ENCODE data around the gene PSMD8. TPM values are rescaled to one million over a fixed set of nuclear protein-coding genes. Genes with fewer than 3 reads are reported as not detected.
"Not testable (repeated sequence)": the region's sequence is repeated elsewhere in the genome, so short reads cannot be mapped to it uniquely, and the experiment has no call there.

PSMD8 gene
- total RNA-seq, 2 donors from 2014 or later, result 121 to 139 TPM

GRCh38 chr19:38401148-38401547 is 26.8 kb downstream of the PSMD8 start:
- no peak for DNase-seq (ENCODE audit: low spot score)
- intact Hi-C loops (cut with DNase I), result loop anchor here (10.0 kb wide), 2 partner anchors 114 to 234 kb away; no protein-coding TSS in a partner anchor

- intact Hi-C loops (cut with DNase I), result loop anchor here (10.0 kb wide), 2 partner anchors 112 to 232 kb away; no protein-coding TSS in a partner anchor
- DNase-seq (ENCODE audit: low spot score), result no peak
Measured at GRCh38 chr19:38402623-38402966, 28.2 kb downstream of the PSMD8 start.

- intact Hi-C loops (cut with DNase I), result loop anchor here (10.0 kb wide), 2 partner anchors 112 to 232 kb away; no protein-coding TSS in a partner anchor
- DNase-seq (ENCODE audit: low spot score), result peak; percentile 98
Measured at GRCh38 chr19:38402967-38403674, 28.8 kb downstream of the PSMD8 start, which contains the start of gene FAM98C. Gene FAM98C, plus strand, starts transcription at chr19:38403093. Its CDS starts 61 bp downstream, at chr19:38403154.

GRCh38 chr19:38404858-38405257 is 30.5 kb downstream of the PSMD8 start:
- no peak for DNase-seq (ENCODE audit: low spot score)
- intact Hi-C loops (cut with DNase I), result loop anchor here (10.0 kb wide), 2 partner anchors 110 to 230 kb away; no protein-coding TSS in a partner anchor

GRCh38 chr19:38405276-38405675 is 30.9 kb downstream of the PSMD8 start:
- intact Hi-C loops (cut with DNase I), result loop anchor here (10.0 kb wide), 2 partner anchors 110 to 230 kb away; no protein-coding TSS in a partner anchor

GRCh38 chr19:38409631-38410133 is 35.3 kb downstream of the PSMD8 start:
- intact Hi-C loops (cut with DNase I), result loop anchor here (10.0 kb wide), 2 partner anchors 105 to 225 kb away; no protein-coding TSS in a partner anchor
- no peak for DNase-seq (ENCODE audit: low spot score)

More at GRCh38 chr19:38405276-38405675, 30.9 kb downstream of the PSMD8 start:
- no peak for DNase-seq (ENCODE audit: low spot score)

- intact Hi-C loops (cut with DNase I); DNase-seq (ENCODE audit: low spot score): not testable (repeated sequence)
Measured at GRCh38 chr19:38410407-38410806, 36.0 kb downstream of the PSMD8 start.

GRCh38 chr19:38411041-38411712 is 36.8 kb downstream of the PSMD8 start:
- no peak for DNase-seq (ENCODE audit: low spot score)
- intact Hi-C loops (cut with DNase I), result no loop called here

- DNase-seq (ENCODE audit: low spot score); intact Hi-C loops (cut with DNase I): not testable (repeated sequence)
Measured at GRCh38 chr19:38411898-38412297, 37.5 kb downstream of the PSMD8 start.

- intact Hi-C loops (cut with DNase I), result no loop called here
Measured at GRCh38 chr19:38412491-38412890, 38.1 kb downstream of the PSMD8 start.

GRCh38 chr19:38412961-38413360 is 38.6 kb downstream of the PSMD8 start:
- DNase-seq (ENCODE audit: low spot score), result no peak
- intact Hi-C loops (cut with DNase I), result no loop called here

More at GRCh38 chr19:38412491-38412890, 38.1 kb downstream of the PSMD8 start:
- no peak for DNase-seq (ENCODE audit: low spot score)

- intact Hi-C loops (cut with DNase I), result no loop called here
- DNase-seq (ENCODE audit: low spot score), result no peak
Measured at GRCh38 chr19:38413416-38413815, 39.0 kb downstream of the PSMD8 start.

- DNase-seq (ENCODE audit: low spot score), result no peak
- intact Hi-C loops (cut with DNase I), result no loop called here
Measured at GRCh38 chr19:38417146-38417543, 42.8 kb downstream of the PSMD8 start.

GRCh38 chr19:38417544-38418506 is 43.5 kb downstream of the PSMD8 start:
- intact Hi-C loops (cut with DNase I), result no loop called here
- peak; percentile 94 for DNase-seq (ENCODE audit: low spot score)

- intact Hi-C loops (cut with DNase I), result no loop called here
- no peak for DNase-seq (ENCODE audit: low spot score)
Measured at GRCh38 chr19:38420935-38421334, 46.6 kb downstream of the PSMD8 start.

- intact Hi-C loops (cut with DNase I), result no loop called here
- no peak for DNase-seq (ENCODE audit: low spot score)
Measured at GRCh38 chr19:38421856-38422255, 47.5 kb downstream of the PSMD8 start.

- intact Hi-C loops (cut with DNase I), result no loop called here
- no peak for DNase-seq (ENCODE audit: low spot score)
Measured at GRCh38 chr19:38422438-38422837, 48.1 kb downstream of the PSMD8 start.

GRCh38 chr19:38424272-38424671 is 49.9 kb downstream of the PSMD8 start:
- intact Hi-C loops (cut with DNase I), result no loop called here
- DNase-seq (ENCODE audit: low spot score), result no peak

GRCh38 chr19:38425222-38425809 is 50.9 kb downstream of the PSMD8 start:
- intact Hi-C loops (cut with DNase I), result no loop called here
- no peak for DNase-seq (ENCODE audit: low spot score)
